HG02885 (cell line): ENCODE results near the gene GPX5.
A peak's percentile ranks its signal among the peaks of the same experiment; 100 is the strongest.
"Not testable (repeated sequence)": the region's sequence is repeated elsewhere in the genome, so short reads cannot be mapped to it uniquely, and the experiment has no call there.

ENCODE experiments used
- ATAC-seq: cut with Tn5 transposase; IDR thresholded peaks from one replicate; pipeline ENCODE4 v1.9.1; 2021; ENCODE audit warnings: mild to moderate bottlenecking; ENCODE audit not compliant: unreplicated experiment, poor library complexity

Gene GPX5

DNA sequence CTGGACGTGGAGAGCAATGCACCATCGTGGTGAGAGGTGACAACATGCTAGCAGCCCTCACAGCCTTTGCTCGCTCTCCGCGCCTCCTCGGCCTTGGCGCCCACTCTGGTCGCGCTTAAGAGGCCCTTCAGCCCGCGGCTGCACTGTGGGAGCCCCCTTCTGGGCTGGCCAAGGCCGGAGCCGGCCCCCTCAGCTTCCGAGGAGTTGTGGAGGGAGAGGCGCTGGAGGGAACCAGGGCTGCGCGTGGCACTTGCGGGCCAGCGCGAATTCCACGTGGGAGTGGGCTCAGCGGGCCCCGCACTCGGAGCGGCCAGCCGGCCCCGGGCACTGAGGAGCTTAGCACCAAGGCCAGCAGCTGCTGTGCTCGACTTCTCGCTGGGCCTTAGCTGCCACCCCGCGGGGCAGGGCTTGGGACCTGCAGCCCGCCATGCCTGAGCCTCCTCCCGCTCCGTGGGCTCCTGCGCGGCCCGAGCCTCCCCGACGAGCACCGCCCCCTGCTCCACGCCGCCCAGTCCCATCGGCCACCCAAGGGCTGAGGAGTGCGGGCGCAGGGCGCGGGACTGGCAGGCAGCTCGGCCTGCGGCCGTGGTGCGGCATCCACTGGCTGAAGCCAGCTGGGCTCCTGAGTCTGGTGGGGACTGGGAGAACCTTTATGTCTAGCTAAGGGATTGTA is 13.9 kb upstream of the GPX5 start:
- no peak for ATAC-seq

DNA sequence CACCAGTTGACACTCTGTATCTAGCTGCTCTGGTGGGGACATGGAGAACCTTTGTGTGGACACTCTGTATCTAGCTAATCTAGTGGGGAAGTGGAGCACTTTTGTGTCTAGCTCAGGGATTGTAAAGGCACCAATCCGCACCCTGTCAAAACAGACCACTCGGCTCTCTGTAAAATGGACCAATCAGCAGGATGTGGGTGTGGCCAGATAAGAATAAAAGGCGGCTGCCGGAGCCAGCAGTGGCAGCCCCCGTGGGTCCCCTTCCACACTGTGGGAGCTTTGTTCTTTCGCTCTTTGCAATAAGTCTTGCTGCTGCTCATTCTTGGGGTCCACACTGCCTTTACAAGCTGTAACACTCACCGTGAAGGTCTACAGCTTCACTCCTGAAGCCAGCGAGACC is 13.3 kb upstream of the GPX5 start:
- ATAC-seq: not testable (repeated sequence)

GRCh38 chr6:28515676-28516075 is 10.0 kb upstream of the GPX5 start, which contains the start of gene GPX6:
TSS of gene GPX6 (minus strand) at chr6:28515793. CDS start at chr6:28515743, 50 bp downstream.
- no peak for ATAC-seq

GRCh38 chr6:28517964-28518363 is 7.7 kb upstream of the GPX5 start:
- no peak for ATAC-seq

- no peak for ATAC-seq
These were observed 3.0 kb upstream of the GPX5 start for GRCh38 chr6:28522594-28523240.

DNA sequence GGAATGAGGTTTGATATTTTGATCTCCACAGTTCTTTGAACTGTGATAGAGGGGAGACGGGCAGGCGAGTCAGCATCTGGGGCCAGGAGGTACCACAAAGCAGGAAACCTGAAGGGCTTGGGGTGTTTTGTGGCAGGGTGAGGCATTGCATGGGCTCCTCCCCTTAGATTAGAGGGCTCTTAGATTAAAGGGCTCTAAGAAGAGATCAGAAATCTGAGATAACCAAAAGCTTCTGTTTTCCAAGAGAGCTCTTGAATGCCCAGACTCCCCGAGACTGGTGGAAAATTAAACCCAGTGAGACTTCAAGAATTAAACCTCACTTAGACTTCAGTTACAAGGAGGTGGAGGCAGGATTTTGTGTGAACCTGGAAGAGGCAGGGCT is 2.4 kb upstream of the GPX5 start:
- ATAC-seq: no peak

GRCh38 chr6:28530777-28531176 is 5.1 kb downstream of the GPX5 start:
- no peak for ATAC-seq

DNA sequence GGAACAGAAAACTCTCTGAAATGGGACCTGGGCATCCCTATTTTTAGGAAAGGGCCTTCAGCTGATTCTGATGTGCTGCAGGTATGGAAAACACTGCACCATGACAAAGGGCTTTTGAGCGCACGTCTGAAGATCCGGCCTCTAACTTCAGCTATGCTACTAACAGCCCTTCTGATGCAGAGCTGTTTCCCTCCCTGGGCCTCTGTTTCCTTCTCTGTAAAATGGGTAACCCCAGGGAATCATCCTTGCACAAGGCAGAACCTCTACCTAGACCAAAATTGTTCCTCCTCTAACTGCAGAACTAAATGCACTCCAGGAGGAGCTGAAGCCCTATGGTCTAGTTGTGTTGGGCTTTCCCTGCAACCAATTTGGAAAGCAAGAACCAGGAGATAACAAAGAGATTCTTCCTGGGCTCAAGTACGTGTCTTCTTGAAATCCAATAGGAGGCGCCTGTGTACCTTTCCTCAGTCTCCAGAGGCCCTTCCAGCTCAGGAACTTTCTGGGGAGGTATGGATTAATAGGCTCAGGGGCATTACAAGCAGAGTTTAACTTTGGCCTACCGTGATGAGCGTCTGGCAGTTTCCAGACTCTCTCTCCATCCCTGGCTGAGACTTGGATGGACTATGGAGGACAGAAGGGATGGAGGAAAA is 5.9 kb downstream of the GPX5 start:
- ATAC-seq: no peak

DNA sequence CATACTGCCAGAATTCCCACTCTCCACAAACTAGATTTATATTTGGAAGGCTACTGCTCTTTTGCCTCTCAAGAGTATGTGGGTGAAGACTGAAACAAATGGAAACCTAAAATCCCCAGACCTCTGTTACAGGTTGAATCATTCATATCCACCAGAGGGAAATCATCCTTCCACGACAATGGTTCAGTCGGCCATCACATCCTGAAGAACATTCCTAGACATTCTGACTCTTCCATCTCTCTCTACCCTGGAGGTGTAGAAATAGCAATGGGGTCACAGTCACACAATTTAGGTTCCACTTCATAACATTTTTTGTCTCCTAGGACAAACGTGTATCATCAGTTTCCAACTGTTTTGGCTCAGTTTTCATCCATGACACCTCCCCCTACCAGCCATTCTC is 8.6 kb downstream of the GPX5 start:
- no peak for ATAC-seq

GRCh38 chr6:28534875-28535274 is 9.2 kb downstream of the GPX5 start:
- no peak for ATAC-seq

GRCh38 chr6:28537065-28537464 is 11.4 kb downstream of the GPX5 start:
- ATAC-seq: no peak

DNA sequence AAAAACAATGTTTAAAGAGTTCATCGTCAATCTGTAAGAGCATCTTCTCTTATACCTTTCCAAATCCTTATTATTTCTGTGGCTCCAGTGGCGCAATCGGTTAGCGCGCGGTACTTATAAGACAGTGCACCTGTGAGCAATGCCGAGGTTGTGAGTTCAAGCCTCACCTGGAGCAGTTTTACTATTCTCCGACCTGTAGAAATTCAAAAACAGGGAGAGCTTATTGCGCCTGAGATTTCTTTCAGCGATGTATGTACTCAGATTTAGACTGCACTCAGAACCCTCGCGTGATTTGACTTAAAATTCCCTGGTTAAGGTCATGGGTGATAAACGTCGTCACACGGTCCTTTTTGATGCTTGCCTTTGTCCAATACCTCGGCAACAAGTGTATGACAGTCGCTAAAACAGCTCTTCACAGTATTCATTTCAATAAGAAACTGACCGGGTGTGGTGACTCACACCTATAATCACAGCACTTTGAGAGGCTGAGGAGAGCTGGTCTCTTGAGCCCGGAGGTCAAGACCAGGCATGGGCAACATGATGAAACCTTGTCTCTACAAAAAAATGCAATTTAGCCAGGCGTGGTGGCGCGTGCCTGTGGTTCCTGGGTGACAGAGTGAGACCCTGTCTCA is 11.9 kb downstream of the GPX5 start:
- no peak for ATAC-seq

GRCh38 chr6:28541996-28542395 is 16.3 kb downstream of the GPX5 start:
- ATAC-seq: no peak

DNA sequence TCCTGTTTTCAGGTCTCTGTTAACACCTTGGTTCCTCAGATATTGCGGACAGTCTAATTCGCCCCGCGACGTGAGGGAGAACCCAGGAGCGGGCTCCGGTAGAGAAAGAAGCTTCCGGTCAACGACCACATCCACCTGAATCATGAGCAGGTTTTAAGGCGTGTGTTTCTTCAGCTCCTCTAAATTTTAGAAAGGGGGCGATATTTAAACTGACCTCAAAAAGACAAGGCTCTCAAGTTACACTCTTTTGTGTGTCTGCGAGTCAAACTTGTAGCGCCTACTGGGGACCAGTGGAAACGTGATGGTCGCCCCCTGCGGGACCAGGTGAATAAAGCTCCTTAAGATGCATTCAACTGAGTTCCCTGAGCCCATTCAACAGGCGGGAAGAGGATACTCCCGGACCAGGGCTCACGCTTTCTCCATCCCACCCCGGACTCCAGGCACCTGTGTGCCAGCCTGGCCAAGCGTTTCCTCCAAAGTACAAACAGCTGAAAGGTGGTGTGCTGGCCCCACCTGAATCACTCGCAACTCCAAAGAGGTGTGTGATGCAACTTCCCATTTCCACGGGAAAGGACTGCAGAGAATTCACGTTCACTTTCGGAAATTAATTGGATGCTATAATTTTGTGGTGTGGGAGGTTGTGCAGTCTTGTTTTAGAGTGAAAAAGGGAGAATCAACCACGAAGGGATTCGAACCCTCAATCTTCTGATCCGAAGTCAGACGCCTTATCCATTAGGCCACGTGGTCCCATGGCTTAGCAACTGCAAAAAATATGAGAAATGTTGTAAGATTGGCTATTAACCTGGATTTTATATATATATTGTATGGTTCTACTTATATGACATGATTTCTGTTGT is 17.0 kb downstream of the GPX5 start:
- peak; percentile 67 for ATAC-seq

DNA sequence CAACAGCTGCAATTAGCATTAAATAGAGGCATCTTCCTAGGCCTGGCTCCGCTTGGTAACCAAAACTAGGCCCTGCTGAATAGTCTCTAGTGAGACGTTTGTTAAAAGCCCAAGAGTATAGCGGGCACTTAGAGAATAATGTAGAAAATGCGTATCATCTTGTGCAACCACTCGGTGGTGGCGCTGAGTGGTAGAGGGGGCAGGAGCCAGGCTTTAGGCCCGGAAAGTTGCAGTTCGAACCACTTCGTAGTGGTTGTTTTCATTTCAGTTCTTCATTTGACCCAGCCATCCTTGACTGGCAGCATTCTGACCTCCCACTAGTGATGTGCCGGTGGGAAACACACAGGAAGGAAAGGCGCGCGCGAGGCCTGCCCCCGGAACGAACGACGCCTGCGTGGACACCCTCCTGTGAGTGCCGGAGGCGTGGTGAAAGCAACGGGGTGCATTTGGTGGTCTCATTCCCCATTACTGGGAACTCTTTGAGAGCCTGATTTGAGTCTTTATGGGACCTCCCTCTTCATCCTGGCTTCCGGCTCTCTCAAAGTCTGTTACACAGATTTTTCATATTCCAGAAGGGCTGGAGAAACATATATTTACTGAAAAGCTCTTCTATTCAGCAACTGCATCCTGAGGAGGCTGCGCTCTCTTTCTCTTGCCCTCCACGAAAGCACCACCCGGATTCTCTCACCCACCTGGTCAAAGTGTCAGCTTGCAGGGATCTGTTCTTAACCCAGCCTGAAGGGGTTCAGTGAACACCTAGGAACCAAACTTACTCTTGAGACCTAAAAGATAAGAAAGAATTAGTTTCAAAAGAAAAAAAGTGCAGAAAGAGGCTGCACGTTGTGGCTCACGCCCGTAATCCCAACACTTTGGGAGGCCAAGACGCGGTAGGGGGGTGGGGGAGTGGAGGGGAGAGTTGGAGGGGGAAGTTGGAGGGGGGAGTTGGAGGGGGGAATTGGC is 18.2 kb downstream of the GPX5 start:
- peak; percentile 34 for ATAC-seq

GRCh38 chr6:28545955-28546354 is 20.3 kb downstream of the GPX5 start:
- no peak for ATAC-seq

DNA sequence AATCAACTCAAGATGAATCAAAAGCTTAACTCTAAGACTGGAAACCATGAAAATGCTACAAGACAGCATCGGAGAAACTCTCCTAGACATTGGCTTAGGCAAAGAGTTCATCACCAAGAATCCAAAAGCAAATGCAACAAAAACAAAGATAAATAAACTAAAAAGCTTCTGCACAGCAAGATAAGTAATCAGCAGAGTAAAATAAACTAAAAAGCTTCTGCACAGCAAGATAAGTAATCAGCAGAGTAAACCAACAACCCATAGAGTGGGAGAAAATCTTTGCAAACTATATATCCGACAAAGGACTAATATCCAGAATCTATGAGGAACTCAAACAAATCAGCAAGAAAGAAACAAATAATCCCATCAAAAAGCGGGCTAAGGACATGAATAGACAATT is 21.3 kb downstream of the GPX5 start:
- ATAC-seq: not testable (repeated sequence)

GRCh38 chr6:28551891-28552666 is 26.4 kb downstream of the GPX5 start:
- ATAC-seq: no peak
